HG02588 (cell line): ENCODE results near the gene CREB5.

ENCODE experiments used
- ATAC-seq: cut with Tn5 transposase; IDR thresholded peaks from one replicate; pipeline ENCODE4 v1.9.1; 2021; ENCODE audit warnings: mild to moderate bottlenecking, moderate library complexity; ENCODE audit not compliant: unreplicated experiment

CREB5 gene

DNA sequence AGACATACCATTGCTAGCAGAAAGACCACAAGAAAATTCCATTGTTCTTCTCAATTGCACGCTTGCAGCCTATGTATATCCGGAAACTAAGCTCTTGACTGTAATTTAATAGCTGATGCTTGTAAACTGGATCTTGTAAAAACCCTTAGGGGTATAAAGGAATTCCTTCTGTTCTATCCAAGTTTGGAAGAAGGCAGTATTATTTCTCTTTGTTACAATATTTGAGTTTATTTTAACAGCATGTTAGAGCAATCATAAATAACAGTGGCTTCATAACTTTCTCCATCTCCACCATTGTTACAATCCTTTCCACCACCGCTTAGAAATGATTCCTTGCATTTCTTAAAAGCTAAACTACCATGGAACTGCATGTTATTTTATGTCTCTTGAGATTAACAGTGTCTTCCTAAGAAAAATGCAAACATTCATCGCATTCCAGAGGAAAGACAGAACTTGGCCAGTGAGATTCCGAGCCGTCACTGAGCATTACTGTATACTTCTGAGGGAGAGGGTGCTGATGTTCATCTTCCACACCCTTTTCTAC is 453.4 kb downstream of the CREB5 start:
- no peak for ATAC-seq

DNA sequence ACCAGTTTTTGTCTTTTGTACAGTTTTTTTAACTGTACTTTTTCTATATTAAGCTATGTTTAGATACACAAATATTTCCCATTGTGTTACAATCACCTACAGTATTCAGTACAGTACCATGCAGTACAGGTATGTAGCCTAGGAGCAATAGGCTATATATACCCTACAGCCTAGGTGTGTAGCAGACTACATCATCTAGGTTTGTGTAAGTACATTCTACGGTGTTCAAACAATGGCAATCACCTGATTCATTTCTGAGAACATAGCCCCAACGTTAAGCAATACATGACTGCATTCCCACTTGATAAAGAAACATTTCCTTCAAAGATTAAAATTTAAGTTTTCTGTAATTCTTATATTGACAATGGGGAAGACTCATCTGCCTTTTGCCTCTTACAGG is 456.4 kb downstream of the CREB5 start:
- ATAC-seq: no peak

DNA sequence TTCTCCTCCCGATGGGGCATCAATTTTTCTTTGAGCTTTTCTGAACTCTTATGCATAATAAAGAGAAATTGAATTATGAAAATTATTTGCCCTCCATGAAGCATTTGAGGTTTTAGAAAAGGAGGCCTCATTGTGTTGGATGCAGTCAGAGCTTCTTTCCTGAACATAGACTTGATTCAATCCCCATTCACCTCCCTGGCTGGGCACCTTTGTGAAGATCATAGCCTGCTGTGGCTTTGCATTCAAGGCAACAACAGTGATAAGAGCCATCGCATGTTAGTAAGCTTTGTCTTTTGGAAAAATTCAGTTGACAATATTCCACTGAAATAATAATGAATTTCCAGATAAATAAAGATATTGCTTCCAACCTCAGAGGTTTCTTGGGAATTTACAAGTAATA is 458.8 kb downstream of the CREB5 start:
- ATAC-seq: no peak

DNA sequence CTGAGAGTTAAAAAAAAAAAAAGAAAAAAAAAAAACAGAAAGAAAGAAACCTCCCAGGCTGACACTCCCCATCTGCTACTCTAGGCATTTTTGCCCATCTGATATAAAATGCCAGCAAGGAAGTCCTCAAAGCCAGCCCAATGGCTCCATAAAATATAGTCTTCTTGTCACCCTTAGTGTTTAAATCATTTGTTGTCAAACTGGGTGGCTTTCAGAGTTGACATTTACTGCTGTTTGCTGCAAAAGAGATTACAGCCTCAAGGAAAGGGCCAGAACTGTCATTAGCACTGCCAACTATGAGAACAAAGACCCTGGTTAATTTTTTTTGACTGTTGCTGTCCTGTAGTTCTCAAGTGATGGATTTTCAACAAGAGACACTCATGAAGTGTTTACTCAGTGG is 459.3 kb downstream of the CREB5 start:
- no peak for ATAC-seq

DNA sequence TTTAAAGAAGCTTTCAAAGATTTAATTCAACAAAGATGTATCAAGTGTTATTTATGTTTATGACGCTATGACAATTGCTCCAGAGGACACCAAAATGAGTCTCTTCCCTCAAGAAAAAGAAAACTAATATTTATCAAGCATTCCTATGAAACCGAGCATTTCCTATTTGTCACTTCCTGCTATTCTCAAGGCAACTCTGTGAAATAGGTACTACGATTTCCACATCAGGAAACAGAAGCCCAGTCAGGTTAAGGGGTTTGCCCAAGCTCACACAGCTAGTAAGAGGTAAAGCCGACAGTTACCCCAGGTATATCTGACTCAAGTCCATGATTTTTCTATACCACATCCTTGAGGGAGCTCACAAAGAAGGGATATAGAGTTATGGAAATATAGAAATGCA is 459.9 kb downstream of the CREB5 start:
- no peak for ATAC-seq

DNA sequence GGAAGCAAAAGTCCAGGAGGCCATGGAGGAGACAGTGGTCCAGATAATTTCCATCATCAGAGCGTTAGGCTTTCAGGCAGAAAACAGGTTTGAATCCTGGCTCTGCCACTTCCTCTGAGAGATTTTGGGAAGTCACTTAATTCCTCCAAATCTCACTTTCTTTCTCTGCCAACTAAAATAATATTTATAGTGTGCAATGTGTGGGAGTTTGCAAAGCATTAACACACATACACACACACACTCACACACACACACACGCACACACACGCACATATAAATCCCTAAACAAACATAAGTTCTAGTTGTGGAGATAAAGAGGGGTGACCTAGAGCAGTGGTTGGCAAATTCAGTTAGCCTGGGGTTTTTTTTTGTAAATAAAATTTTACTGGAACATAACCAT is 461.0 kb downstream of the CREB5 start:
- ATAC-seq: no peak

DNA sequence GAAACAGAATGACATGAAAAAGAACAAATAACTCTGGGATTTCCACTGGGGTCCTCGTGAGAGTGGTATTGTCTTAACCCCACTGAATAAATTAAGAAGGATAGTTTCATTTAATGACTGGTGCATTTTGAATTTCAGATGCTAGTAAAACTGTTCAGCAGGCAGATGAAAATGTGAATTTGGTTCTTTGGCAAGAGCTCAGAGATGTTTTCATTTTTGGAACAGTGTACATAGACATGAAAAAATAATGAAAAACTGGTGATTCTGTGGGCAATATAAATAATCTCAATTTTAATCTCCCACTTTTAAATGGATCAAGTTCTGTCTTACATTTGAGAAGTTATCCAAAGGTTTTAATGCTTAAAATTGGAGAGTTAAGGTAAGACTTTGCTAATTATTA is 461.7 kb downstream of the CREB5 start:
- no peak for ATAC-seq
